Activated CD8-positive, alpha-beta memory T cell treated with anti-CD3 and anti-CD28 coated beads, Interleukin-2, amount 50 U/mL, for 1 hour (primary cell): ENCODE measurements around the gene ZGRF1.
"Not testable (repeated sequence)": the region's sequence is repeated elsewhere in the genome, so short reads cannot be mapped to it uniquely, and the experiment has no call there.

Experiments used
- DNase-seq: peaks from one replicate; pipeline ENCODE4 v3.0.0-alpha.2; 2020; ENCODE audit errors: extremely low read depth

ZGRF1 gene

DNA sequence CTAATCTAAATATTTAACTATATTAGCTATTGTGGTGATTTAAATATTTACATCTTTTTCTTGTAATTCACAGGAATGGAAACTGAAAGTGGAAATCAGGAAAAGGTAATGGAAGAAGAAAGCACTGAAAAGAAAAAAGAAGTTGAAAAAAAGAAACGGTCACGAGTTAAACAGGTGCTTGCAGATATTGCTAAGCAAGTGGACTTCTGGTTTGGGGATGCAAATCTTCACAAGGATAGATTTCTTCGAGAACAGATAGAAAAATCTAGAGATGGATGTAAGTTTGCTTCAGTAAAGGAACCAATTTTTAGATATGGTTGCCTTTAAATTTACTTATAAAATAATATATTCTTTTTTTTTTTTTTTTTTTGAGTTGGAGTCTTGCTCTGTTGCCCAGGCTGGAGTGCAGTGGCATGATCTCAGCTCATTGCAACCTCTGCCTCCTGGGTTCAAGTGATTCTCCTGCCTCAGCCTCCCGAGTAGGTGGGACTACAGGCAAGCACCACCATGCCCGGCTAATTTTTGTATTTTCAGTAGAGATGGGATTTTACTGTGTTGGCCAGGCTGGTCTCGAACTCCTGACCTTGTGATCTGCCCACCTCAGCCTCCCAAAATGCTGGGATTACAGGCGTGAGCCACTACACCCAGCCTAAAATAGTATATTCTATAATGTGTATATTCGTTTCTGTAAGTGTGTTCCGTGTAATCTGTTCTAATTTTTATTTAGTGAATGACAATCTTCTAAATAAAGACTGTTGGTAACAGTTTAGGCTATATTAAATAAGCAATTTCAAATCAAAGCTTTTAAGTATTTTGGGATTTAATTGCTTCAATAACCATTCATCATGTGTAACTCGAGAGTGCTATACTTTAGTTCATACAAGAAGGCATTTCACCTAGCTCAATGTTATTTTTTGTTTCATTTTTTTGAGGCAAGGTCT lies 8.2 kb upstream of the ZGRF1 start:
- DNase-seq, result not testable (repeated sequence)

DNA sequence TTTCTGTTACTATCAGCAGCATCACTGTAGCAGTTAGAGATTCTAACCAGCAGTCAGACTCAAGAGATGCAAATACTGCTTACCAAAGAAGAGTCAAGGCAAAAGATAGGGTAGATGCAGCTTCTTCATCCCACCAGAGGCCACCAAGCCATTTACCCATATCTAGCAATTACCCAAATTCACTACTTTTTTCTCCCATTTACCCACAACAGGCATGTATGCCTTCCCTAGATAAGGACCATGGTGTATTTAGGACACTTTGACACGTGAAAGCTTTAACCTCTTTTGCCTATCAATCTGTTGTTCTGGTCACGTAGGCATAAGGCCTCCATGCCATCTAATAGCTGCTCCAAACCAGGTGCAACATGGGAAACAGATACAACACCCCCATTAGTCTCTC lies 5.8 kb upstream of the ZGRF1 start:
- no peak for DNase-seq

GRCh38 chr4:112637552-112637866 lies 800 bp upstream of the ZGRF1 start:
- DNase-seq, result no peak

DNA sequence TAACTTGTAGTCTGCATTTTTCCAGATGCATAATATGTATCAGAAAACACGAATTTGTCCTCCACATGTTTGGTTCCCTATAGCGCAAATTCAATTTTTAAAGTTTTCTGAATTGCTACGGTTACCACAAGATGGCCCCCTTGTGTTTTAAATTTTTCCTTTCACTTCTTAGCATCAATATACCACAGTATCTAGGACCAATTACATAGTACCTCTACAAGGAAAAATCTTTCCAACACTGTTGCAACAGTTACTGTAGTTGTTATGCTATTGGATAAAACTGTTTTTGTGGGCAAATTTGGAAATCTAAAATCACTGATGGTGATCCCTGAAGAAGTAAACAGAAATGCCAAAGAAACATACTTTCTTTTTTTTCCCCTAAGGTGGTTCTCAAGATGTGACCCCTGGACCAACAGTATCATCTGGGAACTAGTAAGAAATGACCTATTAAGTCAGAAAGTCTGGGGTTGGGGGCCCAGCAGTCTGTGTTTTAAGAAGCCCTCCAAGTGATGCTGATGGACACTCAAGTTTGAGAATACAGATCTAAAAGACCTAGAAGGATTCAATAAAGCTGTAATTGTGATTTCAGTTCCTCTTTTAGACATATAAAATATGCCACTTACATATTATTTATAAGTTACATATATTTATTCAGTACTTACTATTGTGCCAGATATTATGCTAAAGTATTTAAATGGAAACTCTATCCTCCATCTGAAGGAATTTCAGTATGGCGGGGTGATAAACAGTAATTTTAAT lies 3.1 kb downstream of the ZGRF1 start:
- DNase-seq, result no peak

- DNase-seq, result no peak
Observed at GRCh38 chr4:112626228-112626627, 10.5 kb downstream of the ZGRF1 start.

DNA sequence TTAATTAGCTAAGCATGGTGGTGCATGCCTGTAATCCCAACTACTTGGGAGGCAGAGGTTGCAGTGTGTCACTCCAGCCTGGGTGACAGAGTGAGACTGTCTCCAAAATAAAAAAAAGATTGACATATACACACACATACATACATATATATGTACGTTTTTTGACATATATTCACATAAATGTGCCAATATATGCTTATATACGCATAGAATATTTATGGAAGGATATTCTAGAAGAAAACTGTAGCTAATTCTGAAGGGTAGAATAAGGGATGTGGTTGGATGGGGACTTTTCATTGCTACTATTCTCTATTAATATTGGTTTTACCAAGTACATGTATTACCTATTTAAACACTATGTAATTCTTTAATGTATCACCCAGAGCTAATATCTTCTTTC lies 19.7 kb downstream of the ZGRF1 start:
- no peak for DNase-seq

DNA sequence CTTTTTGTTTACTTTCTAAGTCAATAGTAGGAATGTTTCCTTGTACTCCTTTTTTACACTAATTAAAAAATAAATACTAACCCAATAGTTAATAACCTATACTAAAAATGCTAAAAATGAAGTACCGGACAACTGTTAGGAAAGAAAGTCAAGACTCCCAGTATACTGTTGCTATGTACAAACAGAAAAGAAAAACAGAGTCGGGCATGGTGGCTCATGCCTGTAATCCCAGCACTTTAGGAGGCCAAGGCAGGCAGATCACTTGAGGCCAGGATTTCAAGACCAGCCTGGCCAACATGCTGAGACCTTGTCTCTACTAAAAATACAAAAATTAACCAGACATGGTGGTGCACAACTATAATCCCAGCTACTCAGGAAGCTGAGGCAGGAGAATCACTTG lies 23.9 kb downstream of the ZGRF1 start:
- not testable (repeated sequence) for DNase-seq

DNA sequence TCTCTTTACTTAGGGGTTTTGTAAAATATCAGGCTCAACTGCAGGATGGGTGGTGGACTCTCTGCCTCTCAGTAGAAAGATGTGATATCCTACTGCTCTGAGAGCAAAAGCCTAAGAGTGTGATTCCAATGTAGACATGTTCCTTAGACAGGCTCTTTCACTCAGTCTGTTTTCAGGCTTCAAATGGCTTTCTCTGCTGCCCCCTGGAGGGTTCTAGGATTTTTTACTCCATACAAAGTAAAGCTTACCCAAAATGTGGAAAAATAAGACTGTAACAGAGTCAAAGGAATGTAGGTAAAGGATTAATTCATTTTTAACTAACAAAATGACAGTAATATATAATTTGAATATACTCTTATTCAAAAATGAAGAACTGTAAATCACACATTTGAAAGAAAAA lies 32.1 kb downstream of the ZGRF1 start:
- DNase-seq, result no peak

DNA sequence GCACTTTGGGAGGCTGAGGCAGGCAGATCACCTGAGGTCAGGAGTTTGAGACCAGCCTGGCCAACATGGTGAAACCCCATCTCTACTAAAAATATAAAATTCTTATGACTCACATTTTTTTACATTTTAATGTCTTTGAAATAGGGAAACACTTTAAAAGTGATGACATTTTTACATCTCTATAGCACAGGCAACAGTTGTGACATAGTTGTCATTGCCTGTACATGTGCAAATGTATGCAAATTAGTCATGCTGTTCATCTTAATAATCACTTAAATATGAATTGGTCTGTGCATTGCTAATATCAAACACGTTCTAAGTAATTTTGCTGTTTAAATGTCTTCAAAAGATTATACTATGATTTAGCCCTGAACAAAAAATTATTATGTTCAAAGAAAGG lies 41.7 kb downstream of the ZGRF1 start:
- no peak for DNase-seq

GRCh38 chr4:112593438-112594133 lies 43.1 kb downstream of the ZGRF1 start:
- no peak for DNase-seq

DNA sequence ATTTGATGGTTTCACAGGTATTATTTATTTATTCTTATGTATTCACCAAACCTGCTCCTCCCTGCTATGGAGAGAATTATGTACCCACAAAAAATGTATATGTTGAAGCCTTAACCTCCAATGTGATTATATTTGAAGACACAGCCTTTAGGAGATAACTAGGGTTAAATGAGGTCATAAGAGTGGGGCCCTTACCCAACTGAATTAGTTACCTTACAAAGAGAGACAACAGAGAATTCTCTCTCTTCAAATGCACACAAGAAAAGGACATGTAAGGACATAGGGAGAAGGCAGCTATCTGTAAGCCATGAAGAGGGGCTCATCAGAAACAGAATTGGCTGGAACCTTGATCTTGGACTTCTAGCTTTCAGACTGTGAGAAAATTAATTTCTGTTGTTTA lies 44.0 kb downstream of the ZGRF1 start:
- no peak for DNase-seq

DNA sequence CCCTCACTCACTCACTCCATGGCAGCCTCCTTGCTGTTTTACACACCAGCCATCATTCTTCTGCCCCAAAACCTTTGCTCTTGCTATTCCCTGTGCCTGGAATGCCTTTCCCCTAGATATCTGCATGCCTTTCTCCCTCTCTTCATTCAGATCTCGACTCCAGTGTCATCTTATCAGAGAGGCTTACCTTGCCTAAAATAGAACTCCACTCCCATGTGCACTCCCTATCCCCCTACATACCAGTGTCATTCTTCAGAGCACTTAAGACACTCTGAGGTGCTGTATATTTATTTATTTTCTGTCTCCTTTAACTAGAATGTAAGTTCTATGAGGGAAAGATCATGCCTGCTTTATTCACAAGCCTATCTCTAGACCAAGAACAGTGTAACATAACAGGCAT lies 45.1 kb downstream of the ZGRF1 start:
- no peak for DNase-seq

DNA sequence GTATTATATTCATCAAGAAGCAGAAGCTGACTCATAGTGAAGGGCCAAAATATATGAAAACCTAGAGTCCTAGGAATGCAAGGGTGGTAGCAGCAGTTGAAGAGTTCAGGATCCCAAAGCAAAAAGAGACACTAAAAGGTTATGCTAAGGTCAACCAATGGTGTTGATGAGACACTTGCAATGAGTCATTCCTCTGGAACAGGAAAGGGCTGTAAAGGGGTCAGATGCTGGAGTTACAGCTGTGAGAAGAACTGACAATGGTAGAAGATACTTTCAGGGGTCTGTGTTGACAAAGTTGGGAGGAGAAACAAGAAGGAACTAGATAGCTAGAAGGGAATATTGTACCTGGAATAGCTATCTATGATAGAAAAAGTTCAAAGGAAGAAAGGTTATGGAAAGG lies 47.5 kb downstream of the ZGRF1 start:
- DNase-seq, result no peak

DNA sequence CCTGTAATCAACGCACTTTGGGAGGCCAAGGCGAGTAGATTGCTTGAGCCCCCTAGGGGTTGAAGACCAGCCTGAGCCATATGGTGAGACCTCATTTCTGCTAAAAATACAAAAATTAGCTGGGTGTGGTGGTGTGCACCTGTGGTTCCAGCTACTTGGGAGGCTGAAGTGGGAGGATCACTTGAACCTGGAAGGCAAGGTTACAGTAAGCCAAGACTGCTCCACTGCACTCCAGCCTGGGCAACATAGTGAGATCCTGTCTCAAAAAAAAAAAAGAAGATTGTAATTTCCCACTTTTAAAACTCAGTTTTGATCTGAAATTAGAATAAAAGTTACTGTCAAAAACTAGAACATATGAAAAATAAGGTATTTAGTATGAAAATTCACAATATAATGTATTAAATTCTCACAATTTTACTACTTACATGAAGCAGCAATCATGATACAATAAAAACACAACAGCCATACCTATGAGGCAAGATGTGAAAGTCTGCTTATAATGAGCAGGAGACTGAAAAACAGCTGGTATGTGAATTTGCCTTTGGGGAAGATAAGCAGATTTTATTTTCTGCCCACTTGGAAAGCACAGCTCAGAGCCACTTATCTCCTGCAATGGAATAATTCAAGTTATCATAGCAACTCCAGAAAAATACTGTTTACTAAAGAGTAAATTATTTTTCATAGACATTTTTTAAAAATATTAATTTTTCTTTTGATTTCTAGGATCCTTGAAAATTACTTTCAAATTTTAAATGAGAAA lies 50.6 kb downstream of the ZGRF1 start:
- no peak for DNase-seq

DNA sequence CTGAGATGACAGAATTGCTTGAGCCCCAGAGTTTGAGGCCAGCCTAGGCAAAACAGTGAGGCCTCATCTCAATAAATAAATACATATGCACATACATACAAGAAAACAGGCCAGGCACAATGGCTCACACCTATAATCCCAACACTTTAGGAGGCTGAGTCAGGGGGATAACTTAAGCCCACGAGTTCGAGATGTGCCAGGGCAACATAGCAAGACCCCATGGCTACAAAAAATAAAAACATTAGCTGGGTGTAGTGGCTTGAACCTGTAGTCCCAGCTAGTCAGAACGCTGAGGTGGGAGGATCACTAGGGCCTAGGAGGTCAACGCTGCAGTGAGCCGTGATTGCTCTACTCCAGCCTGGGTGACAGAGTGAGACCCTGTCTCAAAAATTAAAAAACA lies 69.2 kb downstream of the ZGRF1 start:
- DNase-seq, result no peak

DNA sequence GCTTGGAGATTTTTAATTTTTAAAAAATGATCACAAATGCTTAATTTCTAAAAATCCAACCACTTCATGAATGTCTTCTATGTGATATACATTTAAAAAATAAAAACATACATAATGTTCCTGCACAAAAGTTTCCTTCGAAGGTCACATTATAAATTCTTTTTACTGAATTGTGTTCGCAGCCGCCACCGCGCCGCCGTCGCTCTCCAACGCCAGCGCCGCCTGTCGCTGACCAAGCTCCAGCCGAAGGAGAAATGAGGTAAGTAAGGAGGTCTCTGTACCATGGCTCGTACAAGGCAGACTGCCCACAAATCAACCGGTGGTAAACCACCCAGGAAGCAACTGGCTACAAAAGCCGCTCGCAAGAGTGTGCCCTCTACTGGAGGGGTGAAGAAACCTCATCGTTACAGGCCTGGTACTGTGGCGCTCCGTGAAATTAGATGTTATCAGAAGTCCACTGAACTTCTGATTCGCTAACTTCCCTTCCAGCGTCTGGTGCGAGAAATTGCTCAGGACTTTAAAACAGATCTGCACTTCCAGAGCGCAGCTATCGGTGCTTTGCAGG lies 71.9 kb downstream of the ZGRF1 start:
- no peak for DNase-seq

DNA sequence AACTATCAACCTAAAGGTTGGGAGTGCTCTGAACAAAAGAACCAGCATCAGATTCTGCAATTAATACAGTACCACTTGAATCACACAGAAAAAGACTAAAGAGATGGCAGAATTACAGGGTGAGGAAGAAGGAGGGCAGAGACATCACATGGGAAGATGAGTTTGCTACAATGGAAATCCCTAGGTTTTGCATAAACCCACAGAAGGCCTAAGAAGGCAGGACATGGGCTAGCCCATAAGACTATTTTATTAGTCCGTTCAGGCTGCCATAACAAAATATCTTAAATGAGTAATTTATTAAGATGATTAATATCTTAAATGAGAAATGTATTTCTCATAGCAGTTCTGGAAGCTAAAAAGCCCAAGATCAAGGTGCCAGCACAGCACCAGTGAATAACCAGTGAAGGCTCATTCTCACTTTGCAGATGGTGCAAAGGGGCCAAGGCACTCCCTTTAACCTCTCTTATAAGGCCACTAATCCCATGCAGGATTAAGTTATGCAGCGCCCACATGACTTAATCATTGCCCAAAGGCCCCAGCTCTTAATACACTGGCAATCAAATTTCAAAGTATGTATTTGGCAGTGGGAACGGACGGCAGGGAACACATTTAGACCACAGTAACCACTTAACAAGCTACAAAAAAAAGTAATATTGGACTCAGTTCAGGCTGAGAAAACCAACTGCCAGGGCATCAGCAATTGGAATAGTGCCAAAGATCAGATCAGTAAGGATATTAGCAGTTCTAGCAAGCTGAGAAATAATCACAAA lies 73.1 kb downstream of the ZGRF1 start:
- DNase-seq, result no peak

DNA sequence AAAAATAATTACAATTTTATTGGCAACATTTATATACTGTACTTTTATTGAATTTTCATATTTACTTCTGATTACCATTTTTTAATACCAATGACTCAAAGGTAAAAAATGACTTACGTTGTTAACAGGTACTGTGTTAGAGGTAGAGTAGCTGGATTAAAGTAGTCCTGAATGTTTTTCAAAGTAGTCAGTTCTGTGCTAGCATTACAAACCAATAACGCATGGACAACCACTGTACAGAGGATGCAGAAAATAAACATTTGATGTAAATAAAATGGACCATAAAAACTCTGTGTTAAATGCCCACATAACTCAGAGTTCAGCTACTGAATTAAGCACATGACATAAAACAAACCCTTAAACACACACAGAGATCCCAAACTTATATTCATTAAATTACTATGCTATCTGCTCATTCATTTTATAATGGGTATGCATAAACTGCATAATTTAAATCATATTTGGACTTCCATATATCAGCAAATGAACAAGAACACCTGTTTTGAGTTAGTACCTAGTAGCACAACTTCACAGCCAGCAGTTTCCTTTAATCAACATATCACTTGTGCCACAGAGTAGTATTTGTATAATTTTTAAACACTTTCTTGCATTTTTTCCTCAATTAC lies 74.3 kb downstream of the ZGRF1 start:
- no peak for DNase-seq

GRCh38 chr4:112560084-112560483 lies 76.6 kb downstream of the ZGRF1 start:
- DNase-seq, result no peak

GRCh38 chr4:112559053-112559452 lies 77.7 kb downstream of the ZGRF1 start:
- DNase-seq, result no peak
